GM18526 (cell line): ENCODE data around the gene SRGAP3.

Experiments
- POLR2A ChIP-seq: IDR thresholded peaks from 3 replicates; pipeline ENCODE4 v1.6.1; 2011; ENCODE audit not compliant: insufficient read length; ENCODE audit errors: extremely low read depth

Gene SRGAP3

GRCh38 chr3:9257092-9257491 is 7.6 kb upstream of the SRGAP3 start:
- TF ChIP-seq POLR2A = no peak

DNA sequence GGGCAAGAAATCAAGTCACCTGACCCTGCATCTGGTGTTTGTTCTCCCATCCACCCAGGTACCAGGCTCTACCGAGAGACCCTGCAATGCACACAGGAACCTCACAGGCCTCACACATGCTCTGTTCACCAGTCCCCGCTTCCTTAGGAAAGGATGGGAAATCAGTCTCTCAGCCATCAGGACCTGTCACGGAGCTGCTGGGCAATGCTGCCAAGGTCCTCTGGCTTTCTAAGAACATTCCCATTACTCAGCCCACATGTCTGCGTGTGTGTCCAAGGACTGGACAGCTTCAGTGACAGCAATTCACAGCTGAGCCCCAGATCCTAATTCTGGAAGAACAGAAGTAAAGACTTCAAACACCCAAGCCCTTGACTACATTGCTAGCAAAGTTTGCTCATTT is 6.5 kb upstream of the SRGAP3 start:
- no peak for TF ChIP-seq POLR2A

DNA sequence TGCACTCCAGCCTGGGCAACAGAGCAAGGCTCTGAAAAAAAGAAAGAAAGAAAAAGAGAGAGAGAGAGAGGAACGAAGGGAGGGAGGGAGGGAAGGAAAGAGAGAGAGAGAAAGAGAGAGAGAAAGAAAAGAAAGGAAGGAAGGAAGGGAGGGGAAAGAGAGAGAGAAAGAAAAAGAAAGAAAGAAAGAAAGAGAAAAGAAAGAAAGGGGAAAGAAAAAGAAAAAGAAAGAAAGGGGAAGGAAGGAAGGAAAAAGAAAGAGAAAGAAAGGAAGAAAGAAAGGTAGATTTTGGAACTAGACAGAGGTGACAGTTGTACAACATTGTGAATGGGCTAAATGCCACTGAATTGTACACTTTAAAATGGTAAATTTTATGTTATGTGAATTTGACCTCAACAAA is 5.3 kb upstream of the SRGAP3 start:
- TF ChIP-seq POLR2A = no peak

- TF ChIP-seq POLR2A = no peak
These were observed 3.9 kb upstream of the SRGAP3 start for GRCh38 chr3:9253327-9253726.

DNA sequence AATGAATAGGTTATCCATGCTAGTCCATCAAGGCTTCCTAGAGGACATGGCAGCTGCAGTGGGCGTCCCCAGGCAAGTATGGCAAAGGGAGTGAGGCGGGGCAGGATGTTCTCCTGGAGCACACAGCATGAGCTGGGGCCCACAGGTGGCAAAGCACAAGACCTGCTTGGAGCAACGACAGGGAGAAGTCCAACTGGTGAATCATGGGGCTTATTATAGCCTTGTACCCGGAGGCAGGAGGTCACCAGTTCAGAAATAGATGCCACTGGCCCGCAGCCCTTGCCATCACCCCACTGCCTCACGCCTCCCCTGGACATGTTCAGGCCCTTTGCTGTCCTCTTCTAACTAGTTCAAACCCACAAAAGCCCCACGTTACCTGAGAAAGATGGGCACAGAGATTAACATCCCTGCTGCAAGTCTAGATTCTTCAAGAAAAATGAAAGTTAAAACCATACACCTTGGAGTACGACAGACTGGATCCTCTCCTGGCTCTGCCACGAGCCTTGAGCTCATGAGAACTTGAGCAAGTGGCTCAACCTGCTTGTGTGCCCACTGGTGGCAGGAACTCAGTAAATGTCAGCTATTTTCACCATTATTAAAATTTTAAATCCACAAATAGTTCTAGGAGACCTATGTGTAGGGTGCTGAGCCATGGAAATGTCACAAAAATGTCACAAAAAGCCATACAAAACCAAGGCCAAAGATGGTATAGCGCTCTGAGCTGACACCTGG is 1.8 kb upstream of the SRGAP3 start:
- no peak for TF ChIP-seq POLR2A

- no peak for TF ChIP-seq POLR2A
These were observed 790 bp upstream of the SRGAP3 start for GRCh38 chr3:9250236-9250635.

- TF ChIP-seq POLR2A = no peak
These were observed 749 bp downstream of the SRGAP3 start for GRCh38 chr3:9248522-9249271.

- TF ChIP-seq POLR2A = no peak
These were observed 1.4 kb downstream of the SRGAP3 start for GRCh38 chr3:9247941-9248521.

DNA sequence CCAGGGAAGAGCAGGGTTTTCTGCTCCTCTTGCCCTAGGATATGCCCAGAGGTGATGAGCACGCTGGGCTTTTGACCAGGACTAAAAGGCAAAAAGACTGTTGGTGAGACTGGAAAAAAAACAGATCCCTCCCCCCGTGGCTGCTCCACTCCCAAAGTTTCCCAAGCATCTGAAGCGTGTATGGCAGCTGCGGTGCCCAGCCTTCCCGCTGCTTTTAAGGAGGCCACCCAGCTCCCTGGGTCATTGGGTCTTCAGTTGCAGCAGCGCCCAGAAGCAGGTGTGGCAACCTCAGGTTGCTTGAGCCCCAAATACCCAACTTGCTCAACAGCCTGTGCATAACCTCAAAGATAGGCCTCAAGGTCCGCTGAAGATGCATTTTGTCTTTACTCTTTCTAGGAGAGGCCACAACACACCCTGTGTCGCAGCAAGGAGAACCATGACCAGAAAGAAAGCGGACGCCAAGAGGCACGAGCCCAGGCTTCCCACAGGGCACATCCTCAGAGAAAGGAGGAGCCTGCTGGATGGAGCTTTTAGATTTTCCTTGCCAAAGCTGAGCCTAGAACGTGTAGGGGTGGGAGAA is 2.0 kb downstream of the SRGAP3 start:
- no peak for TF ChIP-seq POLR2A

GRCh38 chr3:9246189-9246588 is 3.3 kb downstream of the SRGAP3 start:
- TF ChIP-seq POLR2A = no peak

GRCh38 chr3:9244495-9245183 is 4.8 kb downstream of the SRGAP3 start:
- no peak for TF ChIP-seq POLR2A

DNA sequence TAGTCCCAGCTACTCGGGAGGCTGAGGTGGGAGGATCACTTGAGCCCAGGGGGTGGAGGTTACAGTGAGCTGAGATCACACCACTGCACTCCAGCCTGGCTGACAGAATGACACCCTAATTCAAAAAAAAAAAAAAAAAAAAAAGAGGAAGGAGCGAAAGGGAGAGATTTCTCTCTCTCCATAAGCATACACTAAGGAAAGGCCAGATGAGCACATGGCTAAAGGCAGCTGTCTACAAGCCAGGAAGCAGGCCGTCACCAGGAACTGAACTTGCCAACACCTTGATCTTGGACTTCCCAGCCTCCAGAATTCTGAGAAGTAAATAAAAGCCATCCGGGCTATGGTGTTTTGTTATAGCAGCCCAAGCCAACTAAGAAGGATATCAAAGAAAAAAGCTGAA is 7.5 kb downstream of the SRGAP3 start:
- TF ChIP-seq POLR2A = no peak

DNA sequence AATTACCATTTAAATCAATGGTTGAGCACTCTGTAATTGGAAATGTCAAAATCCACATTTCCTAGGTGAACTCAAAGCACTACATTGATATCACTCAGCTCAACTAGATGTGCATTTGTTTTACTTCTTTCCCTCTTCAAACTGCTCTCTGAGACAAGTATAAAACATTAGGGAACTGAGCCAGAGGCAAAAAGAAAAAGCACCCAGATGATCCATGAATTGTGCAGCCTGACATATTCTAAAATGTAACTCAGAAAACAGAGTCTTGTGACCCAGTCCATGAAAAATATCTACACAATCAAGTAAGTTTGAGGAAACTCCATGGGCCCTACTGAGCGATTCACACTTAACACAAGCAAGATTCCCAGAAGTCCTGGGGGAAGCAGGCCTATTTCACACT is 9.8 kb downstream of the SRGAP3 start:
- no peak for TF ChIP-seq POLR2A

DNA sequence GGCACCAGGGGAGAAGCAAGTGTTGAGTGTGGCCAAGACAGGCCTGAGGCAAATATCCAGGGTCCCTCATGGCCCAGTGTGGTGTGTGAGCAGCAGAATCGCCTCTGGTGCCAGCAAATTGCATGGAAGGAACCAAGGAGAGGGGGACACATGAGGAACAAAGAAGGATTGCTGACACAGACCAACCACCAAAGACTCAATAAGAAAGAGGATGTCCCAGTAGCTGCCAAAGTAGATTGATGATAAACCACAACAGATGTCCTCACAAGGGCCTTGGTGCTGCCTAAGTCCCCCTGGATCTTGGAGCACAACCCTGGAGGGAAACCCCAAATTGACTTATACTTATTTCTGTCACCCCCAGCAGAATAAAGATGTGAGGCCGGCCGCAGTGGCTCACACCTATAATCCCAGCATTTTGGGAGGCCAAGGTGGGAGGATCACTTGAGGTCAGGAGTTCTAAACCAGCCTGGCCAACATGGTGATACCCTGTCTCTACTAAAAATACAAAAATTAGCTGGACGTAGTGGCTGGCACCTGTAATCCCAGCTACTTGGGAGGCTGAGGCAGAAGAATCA is 10.6 kb downstream of the SRGAP3 start:
- TF ChIP-seq POLR2A = no peak

GRCh38 chr3:9238276-9238675 is 11.2 kb downstream of the SRGAP3 start:
- no peak for TF ChIP-seq POLR2A
